DMS 273 treated with DMSO at 0.1 percent for 48 hours (cell line): ENCODE results near the gene EFCAB12.
A peak's percentile ranks its signal among the peaks of the same experiment; 100 is the strongest.

Source experiments
- DNase-seq: peaks from one replicate; lab custom pipeline; 2025; lab: John Stamatoyannopoulos, UW

The EFCAB12 gene

DNA sequence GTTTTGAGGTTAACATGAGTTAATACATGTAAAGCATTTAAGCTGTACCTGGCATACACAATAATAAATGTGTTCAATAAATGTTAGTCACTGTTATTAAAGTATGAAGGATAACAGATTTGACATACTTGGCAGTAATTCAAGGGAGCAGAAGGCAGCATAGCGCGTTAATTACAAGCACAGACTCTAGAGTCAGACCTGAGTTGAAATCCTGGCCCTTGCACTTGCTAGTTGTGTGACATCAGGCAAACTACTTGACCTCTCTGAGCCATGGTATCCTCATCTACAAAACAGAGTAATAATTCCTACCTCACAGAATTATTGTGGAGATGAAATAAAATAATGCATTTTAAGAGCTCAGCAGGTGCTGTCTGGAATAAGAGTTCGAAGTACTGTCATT is 17.0 kb upstream of the EFCAB12 start:
- peak; percentile 62 for DNase-seq

DNA sequence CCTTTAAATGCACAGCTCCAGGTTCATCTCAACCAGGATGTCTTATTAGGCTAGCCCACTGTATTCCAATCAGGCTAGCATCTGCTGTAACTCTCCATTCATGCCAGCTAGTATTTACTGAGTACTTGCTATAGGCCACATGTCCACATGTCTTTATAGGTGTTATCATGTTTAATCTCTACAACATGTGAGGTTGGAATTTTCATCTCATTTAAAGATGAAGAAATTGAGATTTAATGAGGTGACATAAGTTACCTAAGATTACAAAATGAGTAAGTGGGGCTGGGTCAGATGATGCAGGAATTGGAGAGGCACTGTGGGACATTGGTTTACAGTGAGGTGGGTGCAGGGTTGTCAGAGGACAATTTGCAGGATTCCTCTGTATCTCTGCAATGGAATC is 14.5 kb upstream of the EFCAB12 start:
- DNase-seq: peak; percentile 75

DNA sequence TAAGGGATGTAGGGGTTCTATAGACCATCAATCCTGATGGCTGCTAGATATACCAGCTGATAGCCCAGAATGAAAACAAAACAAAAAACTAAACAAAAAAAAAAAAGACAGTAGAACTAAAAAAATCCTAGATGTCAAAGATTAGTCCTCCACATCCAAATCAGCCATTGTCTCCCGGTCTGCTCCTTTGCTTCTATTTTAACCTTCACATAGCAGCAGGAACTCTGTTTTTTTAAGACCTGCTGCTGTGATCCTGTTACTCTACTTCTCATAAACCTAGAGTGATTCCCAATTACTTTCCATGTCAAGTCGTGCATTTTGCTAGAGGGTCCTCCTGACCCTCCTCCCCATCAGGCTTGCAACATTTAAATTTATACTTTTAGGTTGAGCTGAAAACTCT is 14.1 kb upstream of the EFCAB12 start:
- no peak for DNase-seq

DNA sequence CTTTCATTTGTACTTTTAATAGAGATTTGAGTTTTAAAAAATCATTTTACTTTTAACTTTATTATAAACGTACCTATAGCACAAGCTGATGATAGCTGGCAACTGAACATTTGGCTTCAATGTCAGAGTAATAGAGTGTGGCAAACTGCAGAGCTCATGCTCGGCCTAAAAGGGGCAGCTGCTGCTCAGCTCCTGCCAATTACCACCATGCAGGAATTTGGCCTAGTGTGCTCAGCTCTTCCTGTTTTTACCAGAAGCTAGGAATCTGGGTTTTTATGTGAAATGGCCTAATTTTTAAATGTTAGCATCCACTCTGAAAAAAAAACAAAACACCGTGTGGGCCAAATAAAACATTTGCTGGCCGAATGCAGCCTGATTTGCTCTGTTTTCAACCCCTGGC is 13.3 kb upstream of the EFCAB12 start:
- DNase-seq: no peak

DNA sequence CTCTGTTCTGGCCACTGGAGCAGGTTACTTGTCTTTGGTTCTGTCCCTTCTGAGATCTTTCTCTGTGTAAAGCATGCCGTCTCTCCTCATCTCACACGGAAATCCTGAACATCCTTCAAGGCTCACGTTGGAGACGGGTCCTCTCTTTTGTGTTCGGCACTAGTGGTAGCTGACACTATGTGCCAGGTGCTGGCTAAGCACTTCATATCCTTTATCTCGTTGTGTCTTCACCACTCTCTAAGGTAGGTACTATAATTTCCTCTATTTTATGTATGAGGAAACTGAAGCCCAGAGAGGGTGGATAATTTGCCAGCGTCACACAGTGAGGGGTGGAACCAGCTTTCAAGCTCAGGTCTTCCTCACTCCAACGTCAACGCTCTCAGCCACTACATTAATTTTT is 12.8 kb upstream of the EFCAB12 start:
- no peak for DNase-seq

DNA sequence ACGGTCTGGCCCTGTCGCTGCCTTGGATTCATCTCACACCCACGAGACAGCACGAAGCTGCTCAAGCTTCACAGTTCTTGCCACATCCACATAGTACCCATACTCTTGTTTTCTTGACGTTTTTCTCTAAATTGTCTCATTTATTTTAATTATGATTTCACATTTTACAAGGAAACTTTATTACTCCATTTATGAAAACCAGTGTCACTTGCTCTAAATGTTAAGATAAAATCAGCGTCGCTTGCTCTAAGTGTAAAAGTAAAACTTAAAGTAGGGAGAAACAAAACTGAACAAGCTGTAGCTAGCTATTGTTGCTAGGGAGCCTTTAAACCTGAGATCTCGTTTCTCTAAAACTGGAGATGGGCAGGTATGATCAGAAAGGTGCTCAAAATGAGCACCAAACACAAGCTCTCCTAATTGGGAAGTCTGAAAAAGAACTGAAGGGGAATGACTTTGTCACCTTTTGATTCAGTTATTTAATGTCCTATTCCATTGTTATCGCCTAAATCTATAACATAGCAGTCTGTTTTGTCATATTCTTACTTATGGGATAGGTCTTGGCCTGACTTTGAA is 12.3 kb upstream of the EFCAB12 start:
- peak; percentile 50 for DNase-seq

DNA sequence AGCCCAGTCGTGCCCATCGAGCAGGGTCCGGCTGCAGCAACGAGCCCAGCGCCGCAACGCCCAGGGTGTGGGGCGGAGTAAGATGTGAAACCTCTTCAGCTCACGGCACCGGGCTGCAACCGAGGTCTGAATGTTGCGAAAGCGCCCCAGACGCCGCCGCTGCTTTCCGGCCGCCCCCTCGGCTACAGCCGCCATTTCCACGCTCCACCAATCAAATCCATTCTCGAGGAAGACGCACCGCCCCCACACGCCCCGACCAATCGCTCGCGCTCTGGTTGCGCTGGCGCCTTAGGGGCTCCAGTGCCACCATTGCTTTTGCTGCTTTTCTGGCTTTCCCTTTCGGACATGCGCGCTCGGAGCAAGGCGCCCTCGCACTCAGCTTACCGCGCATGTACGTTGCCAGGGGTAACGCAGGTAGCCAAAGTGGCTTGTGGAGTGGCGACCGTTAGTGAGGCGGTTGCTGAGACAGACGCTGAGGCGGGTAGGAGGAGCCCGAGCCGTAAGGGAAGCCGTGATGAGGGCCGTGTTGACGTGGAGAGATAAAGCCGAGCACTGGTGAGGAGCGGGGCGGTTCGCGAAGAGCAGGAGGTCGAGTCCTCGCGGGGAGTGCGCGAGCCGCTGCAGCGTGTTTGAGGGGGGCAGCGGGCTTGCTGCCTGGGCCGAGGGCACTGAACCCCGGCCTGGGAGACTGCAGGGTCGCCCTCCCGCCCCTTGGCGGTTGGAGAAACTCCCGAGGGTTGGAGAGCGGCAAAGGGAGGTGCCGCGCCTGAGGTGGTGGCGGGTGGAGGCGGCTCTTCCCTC is 11.6 kb upstream of the EFCAB12 start, which contains the start of the genes IFT122 and MBD4:
IFT122 (plus strand) TSS at position 408 of the 801 bp plus-strand sequence; CDS start at position 515, 107 bp downstream.
MBD4 (minus strand) TSS at position 132 of the 801 bp plus-strand sequence; CDS start at position 17, 115 bp downstream.
- peak; percentile 99 for DNase-seq

DNA sequence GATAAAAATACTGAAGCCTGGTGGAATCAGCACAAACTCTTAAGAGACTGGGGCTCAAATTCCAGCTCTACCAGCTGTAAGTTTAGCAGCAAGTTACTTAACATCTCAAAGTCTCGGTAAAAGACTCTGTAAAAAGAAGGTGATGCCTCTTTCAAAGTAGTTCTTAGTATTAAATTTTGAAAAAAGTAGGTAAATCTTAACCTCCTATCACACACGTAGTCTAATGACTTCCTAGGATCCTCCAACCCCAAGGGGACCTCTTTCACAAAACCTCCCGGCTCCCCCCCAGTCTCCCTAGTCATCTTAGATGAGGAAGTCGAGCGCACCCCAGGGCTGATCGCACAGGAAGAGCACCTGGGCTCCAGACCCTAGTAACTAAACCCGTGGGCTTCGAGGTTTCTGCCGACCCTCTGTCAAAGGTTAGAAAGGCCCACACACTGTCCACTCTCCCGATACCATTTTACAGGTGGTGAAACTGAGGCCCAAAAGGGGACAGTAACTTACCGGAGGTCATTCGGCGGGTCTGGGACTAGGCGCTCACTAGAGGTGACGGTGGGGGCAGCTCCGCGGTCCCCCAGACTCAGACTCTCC is 10.9 kb upstream of the EFCAB12 start:
- DNase-seq: no peak

DNA sequence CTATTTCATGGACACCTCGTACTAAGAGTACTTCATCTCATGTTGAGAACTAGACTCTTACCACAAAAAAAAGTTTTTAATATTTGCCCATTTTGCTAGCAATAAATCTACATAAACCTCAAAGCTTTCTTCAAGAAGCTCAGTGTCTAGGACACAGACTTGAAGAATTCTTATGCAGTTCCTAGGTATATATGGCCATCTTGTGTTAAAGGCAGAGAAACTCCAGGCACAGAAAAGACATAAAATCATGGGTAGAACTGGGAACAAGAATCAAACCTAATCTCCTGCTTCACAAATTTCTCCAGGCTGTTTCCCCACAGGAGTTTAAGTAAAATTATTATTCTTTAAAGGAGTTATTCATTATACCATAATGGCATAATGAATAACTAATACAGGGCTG is 6.9 kb upstream of the EFCAB12 start:
- no peak for DNase-seq

DNA sequence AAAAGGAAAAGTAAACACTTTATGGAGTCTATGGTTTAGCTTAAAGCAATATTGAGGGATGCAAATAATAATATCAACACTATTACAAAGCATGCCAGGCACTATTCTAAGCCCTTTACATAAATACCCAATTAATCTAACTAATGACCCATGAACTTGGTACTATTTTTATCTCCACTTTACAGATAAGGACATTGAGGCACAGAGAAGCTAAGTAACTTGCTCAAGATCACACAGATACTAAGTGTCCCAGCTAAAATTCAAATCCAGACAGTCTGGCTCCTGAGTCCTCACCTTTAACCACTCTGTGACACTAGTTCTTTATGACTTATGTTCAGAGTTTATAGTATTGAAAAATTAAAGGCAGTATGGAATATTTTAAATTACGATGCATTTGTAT is 5.7 kb upstream of the EFCAB12 start:
- DNase-seq: no peak

DNA sequence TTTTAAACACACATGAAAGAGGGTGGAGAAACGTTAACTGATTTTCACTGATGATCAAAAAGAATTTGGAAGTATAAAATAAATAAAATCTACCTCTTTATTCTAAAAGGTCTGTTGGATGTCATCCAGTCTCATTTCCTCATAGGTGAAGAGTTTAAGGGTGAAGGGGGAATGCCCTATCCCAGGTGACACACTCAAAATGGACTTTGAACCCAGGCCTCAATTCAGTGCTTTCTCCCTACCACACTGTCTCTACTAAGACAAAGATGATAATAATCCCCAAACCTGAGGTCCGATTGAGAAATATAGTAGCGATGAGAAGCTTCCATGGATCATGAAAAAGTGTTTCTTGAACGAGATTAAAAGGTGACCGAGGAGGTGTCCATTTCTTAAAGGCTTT is 5.1 kb upstream of the EFCAB12 start:
- no peak for DNase-seq

DNA sequence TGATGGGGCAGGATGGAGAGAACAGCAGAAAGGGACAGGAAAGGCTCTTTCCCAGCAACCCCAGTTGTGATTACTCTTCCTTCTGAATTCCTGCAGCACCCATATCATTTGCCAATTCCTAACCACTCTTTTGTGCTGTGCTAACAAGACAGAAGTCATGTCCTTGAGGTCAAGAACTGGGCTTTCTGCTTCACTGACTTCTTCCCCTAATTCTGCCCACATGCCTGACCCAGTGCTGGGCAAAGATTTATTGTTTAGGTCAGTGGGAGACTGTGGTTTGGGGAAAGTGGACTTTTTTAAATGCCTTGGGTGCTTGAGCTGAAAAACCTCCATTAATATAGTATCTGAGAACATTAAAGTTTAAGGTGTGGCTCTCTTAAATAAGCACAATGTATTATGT is 4.2 kb upstream of the EFCAB12 start:
- no peak for DNase-seq

DNA sequence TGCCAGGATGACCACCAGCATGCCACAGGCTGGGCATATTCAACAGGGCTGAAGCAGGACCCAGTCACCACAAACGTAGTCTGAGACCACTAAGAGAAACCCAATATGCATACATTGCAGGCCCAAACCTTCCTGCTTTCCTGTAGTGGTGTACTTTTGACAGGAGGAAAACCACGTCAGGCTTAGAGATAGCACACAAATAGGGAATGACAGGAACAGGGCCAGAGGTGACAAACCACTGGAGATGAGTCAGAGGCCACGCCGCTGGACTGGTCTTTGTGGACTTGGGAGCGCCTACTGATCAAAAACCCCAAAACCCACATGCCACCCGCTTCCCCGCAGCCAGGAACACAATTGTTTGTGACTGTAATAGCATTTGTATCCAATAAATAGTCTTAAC is 3.6 kb upstream of the EFCAB12 start:
- DNase-seq: no peak

DNA sequence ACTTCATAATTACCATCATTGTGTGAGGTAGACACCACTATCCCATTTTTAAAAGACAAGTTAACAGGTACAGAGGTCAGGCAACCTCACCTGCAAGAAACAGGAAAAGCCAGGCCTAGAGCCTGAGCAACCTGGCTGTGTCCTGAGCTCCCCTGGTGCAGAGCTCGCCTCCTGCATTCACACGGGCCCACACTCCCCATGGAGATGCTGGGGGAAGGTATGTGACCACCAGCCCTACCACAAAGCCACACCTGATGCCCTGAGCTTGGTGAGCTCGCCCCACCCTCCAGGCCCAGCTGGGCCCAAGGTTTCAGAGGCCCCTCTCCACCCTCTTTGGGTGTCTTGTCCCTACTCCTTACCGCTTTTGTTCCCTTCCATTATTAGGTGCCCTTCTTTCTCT is 1.2 kb upstream of the EFCAB12 start:
- DNase-seq: no peak

DNA sequence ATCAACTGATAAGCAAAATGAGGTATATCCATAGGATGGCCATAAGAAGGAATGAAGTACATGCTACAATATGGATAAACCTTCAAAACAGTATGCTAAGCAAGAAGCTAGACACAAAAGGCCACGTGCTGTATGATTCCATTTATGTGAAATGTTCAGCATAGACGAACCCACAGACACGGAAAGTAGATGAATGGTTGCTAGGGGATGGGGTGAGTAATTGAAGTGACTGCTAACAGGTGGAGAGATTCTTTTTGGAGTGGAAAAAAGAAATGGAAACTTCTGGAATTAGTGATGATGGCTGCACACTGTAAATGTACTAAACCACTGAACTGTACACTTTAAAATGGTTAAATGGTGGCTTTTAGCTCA is 630 bp upstream of the EFCAB12 start:
- DNase-seq: no peak

DNA sequence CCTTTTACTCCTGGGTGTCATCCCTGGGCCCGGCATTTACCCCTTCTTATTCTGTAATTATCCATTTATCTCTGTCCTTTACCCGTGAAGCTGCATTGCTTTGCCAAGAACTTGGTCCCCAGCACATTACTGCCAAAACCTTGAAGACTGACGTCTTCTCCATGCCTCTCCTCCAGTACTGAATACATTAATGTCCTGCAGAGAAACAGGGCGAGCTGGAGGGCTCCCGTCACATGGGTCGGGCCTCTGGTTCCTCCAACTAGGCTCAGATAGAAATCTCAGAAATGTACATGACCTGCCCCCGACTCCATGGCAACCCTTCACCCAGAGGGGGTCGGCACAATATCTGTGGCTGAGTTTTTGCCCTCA is 445 bp downstream of the EFCAB12 start:
- no peak for DNase-seq

DNA sequence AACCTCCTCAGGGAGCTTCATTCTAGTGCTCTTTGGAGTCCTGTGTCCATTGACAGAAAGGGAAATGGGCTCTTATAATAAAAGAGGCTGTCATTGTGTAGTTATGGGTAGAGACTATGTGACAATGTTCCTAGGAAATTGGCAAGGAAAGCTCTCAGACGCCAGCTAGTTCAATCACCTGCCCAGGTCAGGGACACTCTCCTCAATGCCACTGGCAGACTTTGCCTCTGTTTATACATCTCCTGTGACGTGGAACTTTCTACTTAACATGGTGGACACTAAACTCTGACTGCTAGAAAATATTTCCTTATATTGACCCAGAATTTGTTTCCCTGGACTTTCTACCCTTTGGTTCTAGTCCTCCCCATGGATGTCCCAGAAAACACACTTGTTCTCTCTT is 2.8 kb downstream of the EFCAB12 start:
- DNase-seq: no peak

DNA sequence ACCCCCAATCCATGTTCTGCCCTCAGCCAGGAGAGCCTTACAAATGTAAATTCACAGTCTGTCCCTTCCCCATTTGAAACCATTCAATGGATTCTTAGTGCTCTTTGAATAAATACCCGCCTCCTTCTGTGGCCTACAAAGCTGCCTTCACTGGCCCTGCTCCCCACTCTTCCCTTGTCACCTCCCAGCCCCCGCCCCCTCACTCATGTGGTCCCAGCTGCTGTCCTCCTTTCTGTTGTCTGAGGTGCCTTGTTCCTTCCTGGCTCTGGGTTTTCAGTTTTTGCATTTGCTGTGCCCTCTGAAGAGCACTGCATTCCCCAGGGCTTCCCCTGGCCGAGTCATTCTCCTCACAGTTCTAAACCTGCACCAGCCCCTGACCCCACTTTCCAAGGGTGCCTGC is 3.2 kb downstream of the EFCAB12 start:
- DNase-seq: no peak

DNA sequence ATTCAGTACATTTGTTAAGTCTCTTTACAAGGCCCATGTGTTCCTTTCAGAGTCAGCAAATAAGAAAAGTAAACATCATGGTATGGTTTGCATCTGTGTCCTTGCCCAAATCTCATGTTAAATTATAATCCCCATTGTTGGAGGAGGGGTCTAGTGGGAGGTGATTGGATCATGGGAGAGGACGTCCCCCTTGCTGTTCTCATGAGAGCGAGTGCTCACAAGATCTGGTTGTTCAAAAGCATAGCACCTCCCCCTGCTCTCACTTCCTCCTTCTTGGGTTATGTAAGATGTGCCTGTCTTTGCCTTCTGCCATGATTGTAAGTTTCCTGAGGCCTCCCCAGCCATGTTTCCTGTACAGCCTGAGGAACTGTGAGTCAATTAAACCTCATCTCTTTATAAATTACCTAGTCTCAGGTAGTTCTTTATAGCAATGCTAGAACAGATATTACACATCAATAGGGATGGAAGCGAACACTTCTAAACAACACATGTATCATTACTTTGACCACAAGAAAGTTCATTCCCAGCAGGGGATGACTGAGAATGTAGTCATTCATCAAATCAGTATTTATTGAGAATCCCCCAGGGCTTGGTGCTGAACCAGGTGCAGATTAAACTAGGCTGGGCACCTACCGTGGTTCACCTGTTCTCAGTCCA is 4.1 kb downstream of the EFCAB12 start:
- no peak for DNase-seq

DNA sequence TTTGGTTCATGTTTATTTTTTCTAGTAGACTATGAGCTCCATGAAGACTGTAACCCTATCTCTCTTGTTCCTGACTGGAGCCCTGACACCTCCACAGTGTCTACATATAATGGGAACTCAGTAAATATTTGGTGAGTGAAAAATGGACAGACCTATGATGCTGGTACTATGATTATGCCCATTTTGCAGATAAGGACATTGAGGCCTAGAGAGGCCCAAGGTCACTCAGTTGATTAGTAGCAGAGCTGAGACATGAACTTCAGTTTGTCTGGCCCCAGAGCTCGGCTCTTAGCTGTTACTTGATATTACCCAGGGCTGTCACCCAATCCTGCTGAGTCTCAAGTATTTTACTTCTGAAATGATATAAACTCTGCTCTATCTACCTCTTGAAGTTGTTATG is 5.5 kb downstream of the EFCAB12 start:
- no peak for DNase-seq

DNA sequence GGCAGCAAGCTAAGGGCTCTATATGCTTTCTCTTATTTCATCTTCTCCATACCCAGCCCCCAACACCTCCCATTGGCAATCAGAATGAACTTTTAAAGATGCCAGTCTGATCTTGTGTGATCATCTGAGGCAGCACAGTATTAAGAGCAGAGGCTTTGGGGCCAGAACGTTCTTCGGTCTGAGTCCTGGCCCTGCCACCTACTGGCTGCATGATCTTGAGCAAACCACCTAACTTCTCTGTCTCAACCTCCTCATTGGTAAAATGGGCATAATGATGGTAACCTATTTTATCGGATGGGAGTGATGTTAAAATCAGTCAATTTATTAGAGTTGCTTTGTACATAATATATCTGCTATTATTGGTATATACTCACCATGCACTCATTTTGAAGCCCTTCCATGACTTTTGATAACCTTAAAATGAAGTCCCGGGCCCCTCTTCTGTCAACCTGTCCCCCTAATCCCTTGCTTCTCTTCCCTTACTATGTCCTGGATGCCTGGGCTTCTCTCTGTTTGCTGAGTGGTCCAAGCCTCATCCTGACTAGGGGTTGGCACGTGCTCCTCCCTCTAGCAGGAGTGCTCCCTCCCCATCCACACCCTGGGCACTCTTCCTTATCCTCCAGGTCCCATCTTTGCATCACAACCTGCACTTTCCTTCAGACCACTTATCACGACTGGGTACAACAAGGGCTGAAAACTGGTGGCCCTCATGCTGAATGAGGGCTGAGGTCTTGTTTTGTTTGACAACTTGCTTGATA is 6.3 kb downstream of the EFCAB12 start:
- no peak for DNase-seq

DNA sequence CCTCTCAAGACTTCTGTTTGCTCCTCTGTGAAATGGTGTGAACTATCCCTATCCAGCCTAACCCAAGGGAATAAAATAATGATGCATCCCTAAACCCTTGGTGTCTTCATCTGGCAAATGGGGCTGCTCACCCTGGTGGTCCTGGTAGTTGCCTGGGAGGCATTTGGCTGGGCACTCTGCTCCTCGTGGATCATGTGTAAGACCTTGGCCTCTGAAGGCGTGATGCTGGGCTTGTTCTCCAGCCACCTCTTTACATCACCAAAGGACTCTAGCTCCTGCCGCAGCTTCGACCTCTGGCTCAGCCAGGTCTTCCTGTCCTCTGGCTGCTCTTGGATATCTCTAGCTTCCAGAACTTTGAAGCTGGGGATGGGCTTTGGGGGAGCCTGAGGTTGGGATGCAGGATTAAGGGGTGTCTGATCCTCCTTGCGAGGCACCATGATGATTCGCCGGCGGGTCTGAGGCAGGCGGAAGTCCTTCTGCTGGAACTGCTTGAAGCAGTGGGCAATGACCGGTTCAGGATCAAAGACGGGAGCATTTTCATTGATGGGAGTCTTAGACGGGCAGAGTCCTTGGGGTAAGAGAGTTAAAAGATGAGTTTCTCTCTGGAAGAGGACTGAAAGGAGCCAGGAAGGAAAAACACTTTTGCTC is 7.1 kb downstream of the EFCAB12 start:
- DNase-seq: no peak
